Stimulated activated CD8-positive, alpha-beta memory T cell treated with anti-CD3 and anti-CD28 coated beads, Interleukin-15, amount 100 ng/mL, for 48 hours (primary cell): ENCODE data around the gene KCNJ16.

Source experiments
- DNase-seq, 2 donors: peaks; one replicate each; pipeline ENCODE4 v3.0.0-alpha.2; 2020; ENCODE audit warnings: low read depth in 2 of 2

Gene KCNJ16

DNA sequence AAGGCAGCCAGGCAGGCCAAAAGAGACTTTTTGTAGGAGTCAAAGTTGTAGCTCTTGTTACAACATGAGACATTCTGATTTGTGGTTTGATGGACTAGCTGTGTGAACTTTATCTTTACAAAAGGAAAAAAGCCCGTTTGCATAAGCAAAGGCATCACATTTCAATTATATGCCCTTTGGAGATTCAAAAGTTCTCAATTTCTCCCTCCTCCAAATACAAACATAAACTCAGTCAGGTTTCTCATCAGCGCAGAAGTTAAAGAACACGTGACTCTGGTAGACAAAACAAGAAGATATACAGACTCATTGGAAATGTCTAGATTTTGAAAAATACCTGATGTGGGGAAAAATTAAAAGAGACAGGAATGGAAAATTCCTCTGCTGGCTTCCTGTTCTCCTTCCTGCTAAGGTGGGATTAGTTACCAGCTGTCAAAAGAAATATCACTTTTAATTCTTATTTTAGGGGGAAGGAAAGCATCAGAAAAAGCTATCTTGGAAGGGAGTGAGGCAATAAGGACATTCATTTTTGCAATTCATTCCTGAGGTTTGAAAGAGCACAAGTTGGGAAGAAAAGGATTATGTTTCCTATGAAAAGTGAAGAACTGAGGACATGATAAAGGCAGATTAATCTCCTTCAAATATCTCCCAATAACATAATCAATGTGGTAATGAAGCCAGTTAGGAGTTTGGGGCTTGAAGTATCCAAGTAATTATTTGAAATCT lies 4.6 kb upstream of the KCNJ16 start:
- no peak for DNase-seq

DNA sequence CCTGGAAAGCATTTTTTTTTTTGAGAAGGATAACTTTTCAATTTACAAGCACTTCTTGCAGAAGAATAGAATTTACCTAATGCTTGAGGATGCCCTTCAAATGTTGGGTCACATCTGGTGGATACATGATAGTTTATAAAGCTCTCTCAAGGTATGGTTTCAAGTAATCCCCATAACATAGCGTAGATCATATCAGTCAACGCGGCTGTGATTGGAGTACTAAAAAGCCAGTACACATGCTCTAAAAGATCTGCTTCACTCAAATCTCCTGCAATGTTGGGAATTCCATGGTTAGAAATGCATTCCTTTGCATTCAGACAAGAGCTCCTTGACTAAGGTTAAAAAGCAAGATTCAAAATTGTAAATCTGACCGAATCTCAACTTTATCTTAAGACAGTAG lies 3.9 kb upstream of the KCNJ16 start:
- DNase-seq, result no peak

DNA sequence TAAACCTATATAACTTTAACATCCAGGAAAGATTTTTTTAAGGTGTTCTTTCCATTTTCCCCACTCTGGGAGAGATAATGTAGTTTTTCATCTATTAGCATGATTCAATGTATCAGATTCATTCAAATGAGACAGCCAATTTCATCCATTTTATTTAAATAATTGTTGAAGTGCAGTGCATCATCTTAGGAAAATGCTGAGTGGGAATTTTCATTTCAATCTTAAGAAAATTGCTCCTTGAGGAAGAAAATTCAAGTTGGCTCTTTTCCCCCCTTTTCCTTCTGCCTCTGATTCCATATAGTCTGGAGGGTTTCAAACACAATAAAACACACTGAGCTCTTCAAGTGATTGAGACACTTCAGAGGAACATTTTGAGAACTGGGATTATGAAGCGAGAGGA lies 3.4 kb upstream of the KCNJ16 start:
- DNase-seq, result no peak

- DNase-seq, result no peak
Observed at GRCh38 chr17:70072546-70073309, 2.3 kb upstream of the KCNJ16 start.

- no peak for DNase-seq
Observed at GRCh38 chr17:70073310-70073709, 1.7 kb upstream of the KCNJ16 start.

GRCh38 chr17:70073799-70074198 lies 1.2 kb upstream of the KCNJ16 start:
- no peak for DNase-seq

DNA sequence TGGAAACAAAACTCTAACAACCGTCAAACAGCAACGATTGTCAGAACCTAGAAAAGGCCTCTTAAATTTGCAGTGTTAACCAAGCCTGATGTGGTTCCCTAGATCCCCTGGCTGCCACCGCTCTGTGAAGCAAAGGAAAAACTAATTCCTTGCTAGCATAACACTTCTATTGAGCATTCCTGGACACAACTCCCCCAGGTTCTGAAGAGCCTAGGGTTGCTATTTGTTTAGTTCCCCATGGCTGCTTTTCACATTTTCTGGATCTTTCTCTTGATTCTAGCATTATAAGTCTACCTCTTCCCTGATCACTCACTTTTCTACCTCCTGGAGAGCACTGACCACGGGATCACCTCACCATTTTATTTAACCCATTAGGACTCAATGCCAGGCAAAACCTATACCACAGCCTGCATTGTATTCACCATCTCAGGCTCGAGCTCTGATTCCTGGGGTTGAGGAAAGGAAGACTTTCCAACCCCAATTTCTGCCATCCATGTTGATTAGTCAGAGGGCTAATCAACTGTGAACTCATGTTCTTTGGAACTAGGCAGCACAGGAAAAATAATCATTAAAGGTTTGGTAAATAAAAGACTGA lies 692 bp upstream of the KCNJ16 start:
- no peak for DNase-seq

- no peak for DNase-seq
Observed at GRCh38 chr17:70076189-70076588, 1.2 kb downstream of the KCNJ16 start.

- no peak for DNase-seq
Observed at GRCh38 chr17:70076831-70077230, 1.8 kb downstream of the KCNJ16 start.

- DNase-seq, result no peak
Observed at GRCh38 chr17:70078549-70078948, 3.5 kb downstream of the KCNJ16 start.

DNA sequence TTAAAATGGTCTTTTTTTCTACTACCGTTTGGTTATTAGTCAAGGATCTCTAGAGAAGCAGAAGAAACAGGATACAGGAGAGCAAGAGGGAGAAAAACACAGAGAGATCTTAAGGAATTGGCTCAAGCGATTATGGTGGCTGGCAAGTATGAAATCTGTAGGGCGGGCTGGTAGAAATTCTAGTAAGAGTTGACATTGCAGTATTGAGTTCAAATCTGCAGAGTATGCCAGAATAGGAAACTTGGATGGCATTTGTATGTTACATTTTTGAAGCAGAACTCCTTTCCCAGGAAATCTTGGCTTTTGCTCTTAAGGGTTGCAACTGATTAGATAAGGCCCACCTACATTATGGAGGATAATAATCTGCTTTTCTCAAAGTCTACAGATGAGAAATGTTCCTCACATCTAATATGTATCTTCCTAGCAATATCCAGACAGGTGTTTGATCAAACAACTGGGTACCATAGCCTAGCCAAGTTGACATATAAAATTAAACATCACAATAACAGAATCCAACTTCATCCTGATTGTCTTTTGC lies 4.0 kb downstream of the KCNJ16 start:
- DNase-seq, result no peak

GRCh38 chr17:70080541-70081347 lies 5.7 kb downstream of the KCNJ16 start:
- no peak for DNase-seq

GRCh38 chr17:70081885-70082284 lies 6.9 kb downstream of the KCNJ16 start:
- DNase-seq, result no peak

DNA sequence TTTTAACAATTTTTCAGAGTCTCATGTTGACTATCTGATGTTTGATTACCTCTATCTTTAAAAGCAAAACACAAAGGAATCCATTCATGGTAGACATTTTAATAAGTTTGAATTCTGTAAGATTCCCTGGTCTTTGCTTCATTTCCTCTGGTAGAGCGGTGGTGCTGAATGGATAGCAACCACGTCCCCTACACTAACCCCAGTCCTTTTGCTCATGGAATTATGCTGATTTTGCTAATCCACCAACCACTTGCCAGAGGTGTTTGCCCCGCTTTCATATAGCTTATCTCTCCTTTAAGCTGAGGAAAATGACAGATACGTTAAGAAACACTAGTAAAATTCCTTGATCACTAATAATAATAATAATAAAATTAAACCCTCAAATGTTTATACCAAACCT lies 9.5 kb downstream of the KCNJ16 start:
- DNase-seq, result no peak

DNA sequence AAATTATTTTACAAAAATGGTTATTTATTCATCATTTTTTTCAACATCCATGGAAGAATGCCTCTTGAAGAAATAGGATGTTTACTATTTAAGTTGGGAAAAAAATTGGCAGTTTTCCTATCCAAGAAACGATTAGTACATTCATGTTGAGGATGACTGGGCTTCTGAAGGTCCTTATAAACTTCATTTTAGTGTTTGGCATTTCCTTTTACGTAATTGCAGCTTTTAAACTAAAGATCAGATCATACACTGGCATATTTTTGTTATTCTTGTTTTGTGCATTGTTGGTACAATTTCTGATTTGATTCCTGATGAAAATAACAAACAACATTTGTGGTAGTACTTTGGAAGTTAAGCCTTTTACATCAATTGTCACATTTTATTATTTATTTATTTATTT lies 11.5 kb downstream of the KCNJ16 start:
- DNase-seq, result no peak

GRCh38 chr17:70089513-70090148 lies 14.6 kb downstream of the KCNJ16 start:
- no peak for DNase-seq

- DNase-seq, result no peak
Observed at GRCh38 chr17:70091005-70091568, 16.1 kb downstream of the KCNJ16 start.

DNA sequence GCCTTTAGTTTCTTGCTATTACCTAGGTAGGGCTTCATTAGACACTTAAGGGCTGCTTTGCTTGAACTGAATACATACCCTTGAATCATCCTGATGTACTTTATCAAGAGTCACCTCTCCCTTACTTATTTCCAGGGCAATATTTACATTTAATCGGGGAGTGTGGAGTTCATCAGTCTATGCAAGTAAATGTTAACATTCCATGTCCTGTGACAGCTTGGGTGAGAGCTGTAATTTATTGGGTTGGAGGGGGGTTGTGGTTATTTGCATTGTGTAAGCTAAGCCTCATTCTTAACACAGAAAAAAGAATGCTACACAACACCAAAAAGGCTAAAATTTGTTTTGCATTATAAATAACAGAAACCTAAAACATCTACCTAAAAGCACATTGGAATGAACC lies 16.7 kb downstream of the KCNJ16 start:
- DNase-seq, result no peak

DNA sequence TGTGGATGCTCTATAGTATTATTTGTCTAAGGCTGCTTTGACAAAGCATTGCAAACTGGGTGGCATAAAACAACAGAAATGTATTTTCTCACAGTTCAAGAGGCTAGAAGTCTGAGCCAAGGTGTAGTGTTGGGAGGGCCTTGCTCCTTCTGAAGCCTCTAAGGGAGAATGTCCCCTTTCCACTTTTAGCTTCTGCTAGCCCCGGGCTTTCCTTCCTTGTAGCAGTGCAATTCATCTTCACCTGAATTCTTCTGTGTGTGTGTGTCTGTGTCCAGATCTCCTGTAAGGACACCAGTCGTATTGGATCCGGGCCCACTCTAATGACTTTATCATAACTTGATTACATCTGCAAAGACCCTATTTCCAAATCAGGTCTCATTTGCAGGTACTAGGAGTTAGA lies 18.1 kb downstream of the KCNJ16 start:
- no peak for DNase-seq

- no peak for DNase-seq
Observed at GRCh38 chr17:70095455-70095854, 20.4 kb downstream of the KCNJ16 start.

- no peak for DNase-seq
Observed at GRCh38 chr17:70096861-70097260, 21.8 kb downstream of the KCNJ16 start.
